ENCODE data around the gene CDK3. TPM values are rescaled to one million over a fixed set of nuclear protein-coding genes. Genes with fewer than 3 reads are reported as not detected.
A peak's percentile ranks its signal among the peaks of the same experiment; 100 is the strongest.

The CDK3 gene
- total and polyA plus RNA-seq, 3 experiments from 2014 or later: 5.0 to 5.5 TPM; not detected in 1

- Mint-ChIP-seq H3K4me3 (no peak overlapping the region), H3K27me3 (peaks cover 0 to 1% of the 10 kb centered on the region in 2 donors), H3K36me3 (no peaks in the 10 kb centered on the region), H3K27ac (peak overlapping the region in 1 of 8 donors; percentile 23), H3K9me3 (no peaks in the 10 kb centered on the region), H3K4me1 (peaks cover 14 to 25% (median 17%) of the 10 kb centered on the region in 3 donors)
- no peak overlapping the region for H3K27ac ChIP-seq (ENCODE audit: low read depth, low read length)
- ChIA-PET CTCF (interaction anchor here (1.0 to 2.4 kb wide), 3 partner anchors 14 to 265 kb away, joined by 3 to 9 read pairs (median 4); no protein-coding TSS in a partner anchor), POLR2A (interaction anchor here (0.6 kb wide), 1 partner anchor 235 kb away, joined by 4 read pairs; no protein-coding TSS in a partner anchor)
- no peak overlapping the region for H3K4me3 ChIP-seq (ENCODE audit: low read length)
- DNase-seq: no peak
- no peaks in the 10 kb centered on the region for H3K9me3 ChIP-seq (ENCODE audit: low read length)
- H3K4me1 ChIP-seq (ENCODE audit: insufficient read depth, low read length): peaks cover 17% of the 10 kb centered on the region
- no peaks in the 10 kb centered on the region for H3K27me3 ChIP-seq (ENCODE audit: insufficient read depth, low read length, poor library complexity, severe bottlenecking)
- H3K36me3 ChIP-seq (ENCODE audit: insufficient read depth, low read length): no peaks in the 10 kb centered on the region
Measured at GRCh38 chr17:76032073-76032779, 31.6 kb downstream of the CDK3 start.

DNA sequence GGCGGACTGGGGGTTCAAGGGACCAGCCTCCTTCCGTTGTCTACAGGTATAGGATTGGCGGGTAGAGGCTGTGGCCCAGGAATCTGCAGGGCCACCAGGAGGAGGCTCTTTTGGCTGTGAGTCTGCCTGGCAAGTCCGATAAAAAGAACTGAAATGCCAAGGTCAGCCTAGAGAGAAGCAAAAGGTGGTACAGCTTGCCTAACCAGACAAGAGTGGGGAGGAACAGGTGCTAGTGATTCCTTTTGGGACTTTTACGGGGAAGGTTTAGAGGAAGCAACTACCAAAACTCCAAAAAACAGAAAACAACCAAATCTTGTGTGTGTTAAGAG, 32.1 kb downstream of the CDK3 start:
- Histone ChIP-seq H3K36me3 (ENCODE audit: insufficient read depth, low read length) (no peaks in the 10 kb centered on the region), H3K27me3 (ENCODE audit: insufficient read depth, low read length, poor library complexity, severe bottlenecking) (no peaks in the 10 kb centered on the region), H3K4me3 (ENCODE audit: low read length) (no peak overlapping the region), H3K27ac (ENCODE audit: low read depth, low read length) (no peak overlapping the region), H3K4me1 (ENCODE audit: insufficient read depth, low read length) (peaks cover 17% of the 10 kb centered on the region), H3K9me3 (ENCODE audit: low read length) (no peaks in the 10 kb centered on the region)
- Mint-ChIP-seq H3K27me3 (peaks cover 0 to 1% of the 10 kb centered on the region in 2 donors), H3K4me1 (peaks cover 14 to 25% (median 17%) of the 10 kb centered on the region in 3 donors), H3K9me3 (no peaks in the 10 kb centered on the region), H3K27ac (peak overlapping the region in 1 of 8 donors; percentile 23), H3K36me3 (peaks cover 0 to 1% (median 0%) of the 10 kb centered on the region in 3 donors), H3K4me3 (no peak overlapping the region)
- DNase-seq: no peak
- POLR2A ChIA-PET: interaction anchor here (0.5 kb wide), 1 partner anchor 67 kb away, joined by 5 read pairs; no protein-coding TSS in a partner anchor
- CTCF ChIA-PET: interaction anchor here (1.5 to 2.4 kb wide), 2 partner anchors 13 to 18 kb away, joined by 4 to 9 read pairs; no protein-coding TSS in a partner anchor

DNA sequence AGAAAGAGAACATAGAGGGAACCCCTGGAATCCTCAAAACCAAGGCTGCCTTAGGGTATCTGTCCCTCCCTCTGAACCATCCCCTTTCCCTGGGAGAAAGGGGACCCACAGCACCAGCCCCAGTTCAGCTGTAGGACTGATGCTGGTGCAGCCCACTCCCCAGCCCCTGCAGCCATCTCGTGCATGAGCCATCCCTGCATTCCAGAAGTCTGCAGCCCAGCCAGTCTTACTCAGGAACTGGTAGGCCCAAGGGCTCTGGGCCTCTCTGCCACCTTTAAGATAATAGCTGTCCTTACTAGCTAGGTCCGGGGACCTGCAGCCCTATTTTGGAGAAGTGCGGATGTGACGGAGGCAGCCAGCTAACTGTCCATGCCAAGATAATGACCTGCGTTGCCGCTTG, 32.5 kb downstream of the CDK3 start:
- Mint-ChIP-seq H3K4me1 (peaks cover 14 to 25% (median 17%) of the 10 kb centered on the region in 3 donors), H3K27ac (no peak overlapping the region), H3K27me3 (peaks cover 0 to 1% of the 10 kb centered on the region in 2 donors), H3K9me3 (no peaks in the 10 kb centered on the region), H3K36me3 (peaks cover 0 to 4% (median 0%) of the 10 kb centered on the region in 3 donors), H3K4me3 (no peak overlapping the region)
- Histone ChIP-seq H3K4me1 (ENCODE audit: insufficient read depth, low read length) (peaks cover 17% of the 10 kb centered on the region), H3K9me3 (ENCODE audit: low read length) (no peaks in the 10 kb centered on the region), H3K36me3 (ENCODE audit: insufficient read depth, low read length) (no peaks in the 10 kb centered on the region), H3K4me3 (ENCODE audit: low read length) (no peak overlapping the region), H3K27ac (ENCODE audit: low read depth, low read length) (no peak overlapping the region), H3K27me3 (ENCODE audit: insufficient read depth, low read length, poor library complexity, severe bottlenecking) (no peaks in the 10 kb centered on the region)
- DNase-seq: no peak
- ChIA-PET POLR2A (interaction anchor here (0.5 kb wide), 1 partner anchor 68 kb away, joined by 5 read pairs; no protein-coding TSS in a partner anchor), CTCF (interaction anchor here (1.5 to 2.4 kb wide), 2 partner anchors 13 to 19 kb away, joined by 4 to 9 read pairs; no protein-coding TSS in a partner anchor)

DNA sequence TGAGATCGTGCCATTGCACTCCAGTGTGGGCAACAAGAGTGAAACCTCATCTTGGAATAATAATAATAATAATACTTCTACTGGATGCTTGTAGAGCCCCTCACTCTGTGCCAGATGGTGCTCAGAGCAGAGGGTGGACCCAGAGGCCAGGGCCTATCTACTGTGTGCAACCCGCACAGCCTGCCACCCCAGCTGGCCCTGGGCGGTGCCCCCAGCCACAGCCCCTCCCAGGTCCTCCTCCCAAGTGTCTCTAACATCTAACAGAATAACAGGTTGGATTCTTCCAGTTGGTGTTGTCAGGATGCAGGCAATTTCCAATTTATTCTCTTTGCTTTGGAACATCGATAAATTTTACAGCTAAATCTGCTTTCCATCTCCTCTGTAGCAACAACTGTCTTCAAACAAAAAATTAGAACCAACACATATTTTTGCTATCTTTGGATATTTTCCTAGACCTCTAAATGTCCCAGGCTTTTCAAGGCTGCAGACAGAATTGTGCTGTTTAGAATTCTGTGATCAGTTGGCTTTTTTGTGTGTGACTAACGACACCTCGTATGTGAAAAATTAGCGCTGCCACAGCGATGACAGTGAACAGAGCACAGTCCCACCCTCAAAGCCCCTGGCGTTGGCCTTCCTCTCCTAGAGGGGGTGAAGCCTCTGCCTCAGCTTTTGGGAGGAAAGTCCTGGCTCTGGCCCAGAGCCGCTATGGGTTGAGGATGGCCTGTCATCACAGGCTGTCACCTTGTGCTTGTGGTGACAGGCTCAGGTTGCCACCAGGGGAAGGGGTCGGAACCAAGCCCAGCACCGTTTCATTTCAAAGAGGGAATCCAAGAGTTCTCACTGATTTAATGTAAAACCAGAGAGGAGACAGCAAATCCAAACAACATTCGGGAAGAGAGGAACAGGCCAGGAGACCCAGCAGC, 34.0 kb downstream of the CDK3 start:
- no peak overlapping the region for H3K4me3 ChIP-seq (ENCODE audit: low read length)
- peaks cover 9% of the 10 kb centered on the region for H3K36me3 ChIP-seq (ENCODE audit: insufficient read depth, low read length)
- CTCF ChIA-PET: interaction anchor here (1.1 to 4.0 kb wide), 2 partner anchors 13 to 20 kb away, joined by 3 to 11 read pairs; no protein-coding TSS in a partner anchor
- POLR2A ChIA-PET: interaction anchor here (0.5 to 0.6 kb wide), 2 partner anchors 30 to 252 kb away, joined by 3 to 4 read pairs; no protein-coding TSS in a partner anchor
- peaks cover 5% of the 10 kb centered on the region for H3K4me1 ChIP-seq (ENCODE audit: insufficient read depth, low read length)
- no peak for DNase-seq
- H3K27ac ChIP-seq (ENCODE audit: low read depth, low read length): no peak overlapping the region
- Mint-ChIP-seq H3K27me3 (peaks cover 0 to 1% of the 10 kb centered on the region in 2 donors), H3K4me3 (peak overlapping the region in 1 of 7 donors; percentile 23), H3K9me3 (no peaks in the 10 kb centered on the region), H3K36me3 (peaks cover 0 to 20% (median 10%) of the 10 kb centered on the region in 3 donors), H3K4me1 (peaks cover 4 to 11% (median 6%) of the 10 kb centered on the region in 3 donors), H3K27ac (peak overlapping the region in 3 of 8 donors; percentile 15 to 43 (median 43))
- no peaks in the 10 kb centered on the region for H3K27me3 ChIP-seq (ENCODE audit: insufficient read depth, low read length, poor library complexity, severe bottlenecking)
- H3K9me3 ChIP-seq (ENCODE audit: low read length): no peaks in the 10 kb centered on the region

DNA sequence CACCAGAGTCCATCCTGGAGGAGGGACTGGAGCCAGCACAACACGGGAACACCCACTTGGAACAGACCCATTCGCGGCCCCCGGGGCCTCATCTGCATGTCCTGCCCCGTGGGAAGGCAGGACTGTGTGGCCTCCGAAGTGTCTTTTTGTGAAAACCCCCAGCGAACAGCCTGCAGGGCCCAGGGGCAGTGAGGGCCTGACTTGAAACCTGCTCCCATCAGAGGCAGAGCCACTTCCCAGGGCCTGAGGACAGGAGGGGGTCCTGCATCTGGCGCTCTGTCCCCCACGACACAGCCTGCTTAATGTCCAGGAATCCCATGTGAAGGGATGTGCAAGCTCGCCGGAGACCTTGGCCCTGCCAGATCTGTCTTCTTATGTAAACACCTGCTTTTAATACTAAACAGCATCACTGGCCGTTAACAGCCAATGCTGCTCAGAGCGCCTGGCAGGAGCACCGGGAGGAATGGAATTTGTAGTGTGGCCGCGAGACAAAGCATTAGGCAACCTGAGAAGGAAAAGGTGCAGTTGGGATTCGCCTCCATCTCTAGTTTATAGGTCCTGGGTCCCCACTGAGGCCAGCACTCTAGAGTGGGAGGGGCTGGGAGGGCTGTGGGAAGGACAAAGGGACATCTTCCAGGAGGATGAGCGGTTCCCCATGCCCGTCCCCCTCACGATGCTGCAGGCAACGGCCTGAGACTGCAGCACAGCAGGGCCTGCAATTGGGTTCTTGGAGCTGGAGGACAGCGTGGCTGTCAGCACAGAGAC, 36.0 kb downstream of the CDK3 start:
- POLR2A ChIA-PET: no interaction called here
- Histone ChIP-seq H3K36me3 (ENCODE audit: insufficient read depth, low read length) (peaks cover 29% of the 10 kb centered on the region), H3K4me1 (ENCODE audit: insufficient read depth, low read length) (no peaks in the 10 kb centered on the region), H3K27me3 (ENCODE audit: insufficient read depth, low read length, poor library complexity, severe bottlenecking) (no peaks in the 10 kb centered on the region), H3K4me3 (ENCODE audit: low read length) (no peak overlapping the region), H3K9me3 (ENCODE audit: low read length) (no peaks in the 10 kb centered on the region), H3K27ac (ENCODE audit: low read depth, low read length) (no peak overlapping the region)
- Mint-ChIP-seq H3K4me1 (peaks cover 0 to 7% (median 3%) of the 10 kb centered on the region in 3 donors), H3K36me3 (peaks cover 0 to 40% (median 20%) of the 10 kb centered on the region in 3 donors), H3K27me3 (peaks cover 0 to 1% of the 10 kb centered on the region in 2 donors), H3K27ac (peak overlapping the region in 4 of 8 donors; percentile 37 to 54 (median 44)), H3K9me3 (no peaks in the 10 kb centered on the region), H3K4me3 (no peak overlapping the region)
- CTCF ChIA-PET: interaction anchor here (4.0 kb wide), 1 partner anchor 22 kb away, joined by 11 read pairs; no protein-coding TSS in a partner anchor
- DNase-seq: no peak

DNA sequence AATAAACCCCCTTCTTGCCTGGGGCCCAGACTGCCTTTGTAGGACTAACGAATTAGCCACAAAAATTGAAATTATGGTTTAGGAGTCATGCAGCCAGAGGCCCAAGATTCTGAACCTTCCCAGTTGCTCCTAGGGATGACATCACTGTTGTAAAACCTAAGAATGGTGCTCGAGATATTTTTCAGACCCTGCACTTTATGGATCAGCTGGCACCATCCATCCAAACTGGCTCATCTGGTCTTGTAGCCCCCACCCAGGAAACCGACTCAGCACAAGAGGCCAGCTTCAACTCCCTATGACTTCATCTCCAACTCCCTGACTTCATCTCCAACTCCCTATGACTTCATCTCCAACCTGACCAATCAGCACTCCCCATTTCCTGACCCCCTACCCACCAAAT, 37.4 kb downstream of the CDK3 start:
- Histone ChIP-seq H3K27ac (ENCODE audit: low read depth, low read length) (no peak overlapping the region), H3K9me3 (ENCODE audit: low read length) (no peaks in the 10 kb centered on the region), H3K27me3 (ENCODE audit: insufficient read depth, low read length, poor library complexity, severe bottlenecking) (no peaks in the 10 kb centered on the region), H3K4me1 (ENCODE audit: insufficient read depth, low read length) (no peaks in the 10 kb centered on the region), H3K36me3 (ENCODE audit: insufficient read depth, low read length) (peaks cover 36% of the 10 kb centered on the region), H3K4me3 (ENCODE audit: low read length) (no peak overlapping the region)
- DNase-seq: no peak
- CTCF ChIA-PET: interaction anchor here (4.0 kb wide), 1 partner anchor 24 kb away, joined by 11 read pairs; no protein-coding TSS in a partner anchor
- H3K27ac Mint-ChIP-seq: peak overlapping the region in 6 of 8 donors; percentile 7 to 50 (median 30)
- peaks cover 0 to 52% (median 20%) of the 10 kb centered on the region in 3 donors for H3K36me3 Mint-ChIP-seq
- peaks cover 0 to 1% of the 10 kb centered on the region in 2 donors for H3K27me3 Mint-ChIP-seq
- POLR2A ChIA-PET: no interaction called here
- no peak overlapping the region for H3K4me3 Mint-ChIP-seq
- peaks cover 0 to 7% (median 3%) of the 10 kb centered on the region in 3 donors for H3K4me1 Mint-ChIP-seq
- no peaks in the 10 kb centered on the region for H3K9me3 Mint-ChIP-seq

DNA sequence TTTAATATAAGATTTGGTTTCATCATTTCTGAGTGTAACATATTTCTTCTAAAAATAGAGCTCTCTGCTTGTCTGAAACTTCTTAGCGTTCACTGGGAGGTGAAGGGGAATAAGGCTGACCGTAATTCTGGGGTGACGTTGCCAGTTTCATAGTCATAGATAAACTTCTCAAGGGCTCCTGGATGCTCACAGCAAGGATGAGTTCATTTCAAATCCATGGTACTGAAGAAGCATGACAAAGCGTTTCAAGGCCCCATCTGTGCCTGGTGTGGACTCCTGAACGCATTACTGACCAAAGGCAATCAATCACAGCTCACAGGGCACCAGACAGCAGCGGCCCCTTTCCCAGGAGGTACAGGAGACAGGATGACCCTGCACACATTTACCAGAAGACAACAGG, 38.5 kb downstream of the CDK3 start:
- Mint-ChIP-seq H3K27me3 (peaks cover 0 to 1% of the 10 kb centered on the region in 2 donors), H3K4me3 (no peak overlapping the region), H3K27ac (peak overlapping the region in 2 of 8 donors; percentile 6 to 67), H3K36me3 (peaks cover 0 to 62% (median 25%) of the 10 kb centered on the region in 3 donors), H3K9me3 (no peaks in the 10 kb centered on the region), H3K4me1 (peaks cover 0 to 7% (median 2%) of the 10 kb centered on the region in 3 donors)
- POLR2A ChIA-PET: no interaction called here
- Histone ChIP-seq H3K4me3 (ENCODE audit: low read length) (no peak overlapping the region), H3K36me3 (ENCODE audit: insufficient read depth, low read length) (peaks cover 47% of the 10 kb centered on the region), H3K4me1 (ENCODE audit: insufficient read depth, low read length) (no peaks in the 10 kb centered on the region), H3K27ac (ENCODE audit: low read depth, low read length) (no peak overlapping the region), H3K9me3 (ENCODE audit: low read length) (no peaks in the 10 kb centered on the region), H3K27me3 (ENCODE audit: insufficient read depth, low read length, poor library complexity, severe bottlenecking) (no peaks in the 10 kb centered on the region)
- CTCF ChIA-PET: no interaction called here
- no peak for DNase-seq
